Gastroesophageal sphincter (tissue), 2 donors: ENCODE results near the gene ACKR3.

Source experiments
- EP300 ChIP-seq: sonication (generic); formaldehyde crosslinking; IDR thresholded peaks from one replicate; pipeline ENCODE4 v1.6.1; 2017; ENCODE audit warnings: antibody characterized with exemption, mild to moderate bottlenecking
- POLR2AphosphoS5 ChIP-seq: sonication (generic); formaldehyde crosslinking; IDR thresholded peaks from one replicate; pipeline ENCODE4 v1.6.1; 2017; ENCODE audit warnings: antibody characterized with exemption

DNA sequence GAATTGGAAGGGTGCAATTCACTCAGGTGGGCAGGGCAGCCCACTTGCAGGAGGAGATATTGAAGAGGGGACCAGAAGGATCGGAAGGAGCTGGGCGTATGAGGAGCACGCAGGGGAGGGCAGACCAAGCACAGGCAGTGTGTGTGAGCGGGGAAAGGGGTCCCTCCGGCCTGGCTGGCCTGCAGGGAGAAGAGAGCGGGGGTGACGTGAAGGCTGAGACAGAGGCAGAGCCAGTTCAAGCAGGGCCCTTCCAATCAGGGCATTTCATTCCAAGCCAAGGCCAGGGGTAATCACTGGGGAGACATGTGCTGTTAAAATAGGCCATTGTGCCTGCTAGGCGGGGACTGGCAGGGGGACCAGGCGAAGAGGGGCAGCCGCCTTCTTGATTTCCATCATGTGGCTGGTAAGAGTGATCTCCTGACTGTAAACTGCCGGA is 62.2 kb downstream of the ACKR3 start:
- TF ChIP-seq EP300: no peak
- TF ChIP-seq POLR2AphosphoS5: no peak
